Esophagus (tissue), 2 donors: Measurements from ENCODE around the gene TAS2R39. TPM values are rescaled to one million over a fixed set of nuclear protein-coding genes. Genes with fewer than 3 reads are reported as not detected.
"Not testable (repeated sequence)": the region's sequence is repeated elsewhere in the genome, so short reads cannot be mapped to it uniquely, and the experiment has no call there.

ENCODE experiments used
- H3K27ac ChIP-seq, 2 donors: one replicate each; pipeline ENCODE4 v1.5.1; 2013; ENCODE audit warnings: low read depth in 2 of 2, mild to moderate bottlenecking in 2 of 2, inconsistent platforms in 1 of 2, low read length in 1 of 2, moderate library complexity in 1 of 2
- H3K27me3 ChIP-seq, 2 donors: one replicate each; pipeline ENCODE4 v1.6.1; 2013; ENCODE audit warnings: low read length in 2 of 2, control low read depth in 1 of 2, mild to moderate bottlenecking in 1 of 2; ENCODE audit not compliant: insufficient read depth in 2 of 2, control insufficient read depth in 1 of 2
- H3K36me3 ChIP-seq, 2 donors: one replicate each; pipeline ENCODE4 v1.6.1; 2013; ENCODE audit warnings: low read length in 1 of 2; ENCODE audit not compliant: control insufficient read depth in 2 of 2, insufficient read depth in 2 of 2
- H3K4me1 ChIP-seq, 2 donors: one replicate each; pipeline ENCODE4 v1.6.1; 2013; ENCODE audit warnings: low read length in 1 of 2; ENCODE audit not compliant: control insufficient read depth in 2 of 2, insufficient read depth in 2 of 2
- H3K4me3 ChIP-seq, 2 donors: one replicate each; pipeline ENCODE4 v1.5.1; 2013; ENCODE audit warnings: low read length in 2 of 2, mild to moderate bottlenecking in 2 of 2, low read depth in 1 of 2, moderate library complexity in 1 of 2
- H3K9me3 ChIP-seq, 2 donors: one replicate each; pipeline ENCODE4 v1.6.1; 2013; ENCODE audit warnings: mild to moderate bottlenecking in 2 of 2, low read depth in 1 of 2, low read length in 1 of 2, moderate library complexity in 1 of 2; ENCODE audit not compliant: control insufficient read depth in 2 of 2, insufficient read depth in 1 of 2
- WGBS, 2 donors: extraction: QIAGEN DNeasy Blood & Tissue Kit; methylation state at CpG; one replicate each; pipeline ENCODE4 v1.1.7; 2013; 5-methylcytosine and 5-hydroxymethylcytosine counted together
- polyA plus RNA-seq, 2 donors: library from polyadenylated mRNA; stranded (reverse); fragments of 200-250 nt; gene quantifications; one replicate each; pipeline ENCODE4 v1.2.3, GENCODE V29; 2013
- donor health status: healthy with polysubstance abuse.
- donor health status: Bipolar disorder and iron deficiency.

TAS2R39 gene
- not detected for polyA plus RNA-seq

GRCh38 chr7:143183024-143183423 is at the start of gene TAS2R39:
Gene TAS2R39, plus strand, starts transcription at chr7:143183419. Its CDS starts 0 bp downstream, at chr7:143183419.
- 80 to 86% methylated on average over 3 of the region's 3 CpGs for WGBS, 2 donors
- H3K27me3 ChIP-seq: no peaks in the 10 kb centered on the region
- no peak within 1 kb of the TSS for H3K27ac ChIP-seq
- no peak within 1 kb of the TSS for H3K4me3 ChIP-seq
- no peaks in the 10 kb centered on the region for H3K9me3 ChIP-seq
- H3K4me1 ChIP-seq: no peaks in the 10 kb centered on the region
- H3K36me3 ChIP-seq: no peaks in the 10 kb centered on the region

- H3K36me3 ChIP-seq: no peaks in the 10 kb centered on the region
- no peaks in the 10 kb centered on the region for H3K27me3 ChIP-seq
- H3K4me3 ChIP-seq: no peak overlapping the region
- no peaks in the 10 kb centered on the region for H3K9me3 ChIP-seq
- H3K4me1 ChIP-seq: no peaks in the 10 kb centered on the region
- no peak overlapping the region for H3K27ac ChIP-seq
Observed at GRCh38 chr7:143147070-143147469, 36.1 kb upstream of the TAS2R39 start.

GRCh38 chr7:143148050-143148449 is 35.2 kb upstream of the TAS2R39 start:
- no peaks in the 10 kb centered on the region for H3K4me1 ChIP-seq
- WGBS, 2 donors: 43 to 54% methylated on average over 4 of the region's 4 CpGs
- H3K4me3 ChIP-seq: no peak overlapping the region
- H3K36me3 ChIP-seq: no peaks in the 10 kb centered on the region
- no peaks in the 10 kb centered on the region for H3K9me3 ChIP-seq
- no peaks in the 10 kb centered on the region for H3K27me3 ChIP-seq
- no peak overlapping the region for H3K27ac ChIP-seq

- H3K4me3 ChIP-seq: no peak overlapping the region
- H3K27ac ChIP-seq: no peak overlapping the region
- no peaks in the 10 kb centered on the region for H3K9me3 ChIP-seq
- no peaks in the 10 kb centered on the region for H3K36me3 ChIP-seq
- no peaks in the 10 kb centered on the region for H3K4me1 ChIP-seq
- no peaks in the 10 kb centered on the region for H3K27me3 ChIP-seq
Observed at GRCh38 chr7:143148651-143149050, 34.6 kb upstream of the TAS2R39 start.

GRCh38 chr7:143150696-143151095 is 32.5 kb upstream of the TAS2R39 start:
- H3K27ac ChIP-seq, H3K4me3 ChIP-seq, H3K4me1 ChIP-seq, H3K9me3 ChIP-seq, H3K36me3 ChIP-seq, H3K27me3 ChIP-seq: not testable (repeated sequence)
- 95% methylated on average over 6 of the region's 6 CpGs for WGBS, 2 donors

- H3K4me1 ChIP-seq, H3K27ac ChIP-seq, H3K27me3 ChIP-seq, H3K9me3 ChIP-seq, H3K36me3 ChIP-seq, H3K4me3 ChIP-seq: not testable (repeated sequence)
- WGBS, 2 donors: 89 to 90% methylated on average over 3 of the region's 3 CpGs
Observed at GRCh38 chr7:143158617-143159016, 24.6 kb upstream of the TAS2R39 start.

GRCh38 chr7:143171697-143172096 is 11.5 kb upstream of the TAS2R39 start:
- Histone ChIP-seq H3K4me3 (no peak overlapping the region), H3K27me3 (no peaks in the 10 kb centered on the region), H3K9me3 (no peaks in the 10 kb centered on the region), H3K4me1 (no peaks in the 10 kb centered on the region), H3K36me3 (no peaks in the 10 kb centered on the region), H3K27ac (no peak overlapping the region)

- WGBS, 2 donors: 28 to 30% methylated on average over 4 of the region's 4 CpGs
- H3K4me3 ChIP-seq: peak overlapping the region in 1 of 2 donors; percentile 15
Observed at GRCh38 chr7:143172354-143172753, 10.9 kb upstream of the TAS2R39 start.

GRCh38 chr7:143176128-143176527 is 7.1 kb upstream of the TAS2R39 start:
- whole genome bisulfite sequencing, 2 donors: 91 to 97% methylated on average over 5 of the region's 5 CpGs
- Histone ChIP-seq H3K27me3 (no peaks in the 10 kb centered on the region), H3K27ac (no peak overlapping the region), H3K36me3 (no peaks in the 10 kb centered on the region), H3K4me3 (no peak overlapping the region), H3K4me1 (no peaks in the 10 kb centered on the region), H3K9me3 (no peaks in the 10 kb centered on the region)

More at GRCh38 chr7:143172354-143172753, 10.9 kb upstream of the TAS2R39 start:
- Histone ChIP-seq H3K36me3 (no peaks in the 10 kb centered on the region), H3K27ac (no peak overlapping the region), H3K9me3 (no peaks in the 10 kb centered on the region), H3K4me1 (no peaks in the 10 kb centered on the region), H3K27me3 (no peaks in the 10 kb centered on the region)

GRCh38 chr7:143177374-143178119 is 5.7 kb upstream of the TAS2R39 start:
- WGBS, 2 donors: 86 to 92% methylated on average over 2 of the region's 2 CpGs
- H3K9me3 ChIP-seq: no peaks in the 10 kb centered on the region
- no peak overlapping the region for H3K27ac ChIP-seq
- H3K4me3 ChIP-seq: no peak overlapping the region
- H3K4me1 ChIP-seq: no peaks in the 10 kb centered on the region
- H3K27me3 ChIP-seq: no peaks in the 10 kb centered on the region
- H3K36me3 ChIP-seq: no peaks in the 10 kb centered on the region
